ENCODE results near the gene DNAH10.

Gene DNAH10

DNA sequence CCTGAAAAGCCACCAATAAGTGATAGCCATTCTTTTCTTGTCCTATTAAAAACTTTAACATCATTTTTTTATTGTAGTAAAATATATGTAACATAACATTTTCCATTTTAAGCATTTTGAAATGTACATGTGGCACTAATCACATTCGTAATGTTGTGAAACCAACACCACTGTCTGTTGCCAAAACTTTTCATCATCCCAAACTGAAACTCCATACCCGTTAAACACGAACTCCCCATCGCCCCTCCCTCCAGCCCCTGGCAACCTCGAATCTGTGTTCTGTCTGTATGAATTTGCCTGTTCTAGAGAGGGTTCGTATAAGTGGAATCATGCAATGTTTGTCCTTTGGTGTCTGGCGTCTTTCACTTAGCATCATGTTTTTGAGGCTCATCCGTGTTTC, 134.7 kb downstream of the DNAH10 start:
- Histone ChIP-seq H3K36me3 (ENCODE audit: insufficient read depth, low read length) (no peaks in the 10 kb centered on the region), H3K27ac (ENCODE audit: low read depth, low read length) (no peak overlapping the region), H3K9ac (ENCODE audit: low read depth, low read length) (no peak overlapping the region), H3K9me3 (ENCODE audit: insufficient read depth, low read depth, low read length) (no peaks in the 10 kb centered on the region), H3K4me3 (ENCODE audit: low read length) (no peak overlapping the region), H3K27me3 (ENCODE audit: insufficient read depth, low read length) (no peaks in the 10 kb centered on the region), H3K4me1 (ENCODE audit: insufficient read depth, low read length) (peaks cover 8% of the 10 kb centered on the region; the same call in 1 of the 2 replicates)
- WGBS: 86% methylated on average over 8 of the region's 8 CpGs

DNA sequence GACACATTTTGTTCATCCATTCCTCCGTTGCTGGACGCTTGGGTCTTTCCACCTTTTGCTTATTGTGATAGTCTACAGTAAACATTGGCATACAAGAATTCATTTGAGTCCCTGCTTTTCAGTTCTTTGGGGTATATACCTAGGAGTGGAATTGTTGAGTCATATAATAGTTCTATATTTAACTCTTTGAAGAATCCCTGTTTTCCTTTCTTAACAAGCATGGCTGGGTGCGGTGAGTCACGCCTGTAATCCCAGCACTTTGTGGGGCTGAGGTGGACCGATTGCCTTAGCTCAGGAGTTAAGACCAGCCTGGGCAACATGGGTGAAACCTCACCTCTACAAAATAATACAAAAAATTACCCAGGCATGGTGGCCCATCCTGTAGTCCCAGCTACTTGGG, 135.1 kb downstream of the DNAH10 start:
- no peak overlapping the region for H3K27ac ChIP-seq (ENCODE audit: low read depth, low read length)
- no peak overlapping the region for H3K9ac ChIP-seq (ENCODE audit: low read depth, low read length)
- no peaks in the 10 kb centered on the region for H3K9me3 ChIP-seq (ENCODE audit: insufficient read depth, low read depth, low read length)
- no peaks in the 10 kb centered on the region for H3K27me3 ChIP-seq (ENCODE audit: insufficient read depth, low read length)
- H3K4me3 ChIP-seq (ENCODE audit: low read length): no peak overlapping the region
- 99% methylated on average over 5 of the region's 5 CpGs for WGBS
- peaks cover 8% of the 10 kb centered on the region; the same call in 1 of the 2 replicates for H3K4me1 ChIP-seq (ENCODE audit: insufficient read depth, low read length)
- no peaks in the 10 kb centered on the region for H3K36me3 ChIP-seq (ENCODE audit: insufficient read depth, low read length)

DNA sequence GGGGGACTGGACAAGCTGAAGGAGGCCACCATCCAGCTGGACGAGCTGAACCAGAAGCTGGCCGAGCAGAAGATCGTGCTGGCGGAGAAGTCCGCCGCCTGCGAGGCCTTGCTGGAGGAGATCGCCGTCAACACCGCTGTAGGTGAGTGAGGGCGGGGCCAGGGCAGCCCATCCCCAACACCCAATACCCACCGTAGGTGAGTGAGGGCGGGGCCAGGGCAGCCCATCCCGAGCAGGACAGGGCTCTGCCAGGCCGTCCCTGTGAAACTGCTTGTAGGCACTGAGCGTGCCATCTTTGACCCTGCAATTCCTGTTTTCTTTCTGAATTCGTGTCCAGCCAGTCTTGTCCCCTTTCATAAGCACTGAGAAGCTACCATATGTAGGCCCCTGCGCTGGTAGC, 136.6 kb downstream of the DNAH10 start:
- no peaks in the 10 kb centered on the region for H3K9me3 ChIP-seq (ENCODE audit: insufficient read depth, low read depth, low read length)
- 94% methylated on average over 18 of the region's 18 CpGs for whole genome bisulfite sequencing
- H3K9ac ChIP-seq (ENCODE audit: low read depth, low read length): no peak overlapping the region
- no peaks in the 10 kb centered on the region for H3K27me3 ChIP-seq (ENCODE audit: insufficient read depth, low read length)
- peaks cover 8% of the 10 kb centered on the region; the same call in 1 of the 2 replicates for H3K4me1 ChIP-seq (ENCODE audit: insufficient read depth, low read length)
- H3K36me3 ChIP-seq (ENCODE audit: insufficient read depth, low read length): no peaks in the 10 kb centered on the region
- no peak overlapping the region for H3K4me3 ChIP-seq (ENCODE audit: low read length)
- no peak overlapping the region for H3K27ac ChIP-seq (ENCODE audit: low read depth, low read length)

DNA sequence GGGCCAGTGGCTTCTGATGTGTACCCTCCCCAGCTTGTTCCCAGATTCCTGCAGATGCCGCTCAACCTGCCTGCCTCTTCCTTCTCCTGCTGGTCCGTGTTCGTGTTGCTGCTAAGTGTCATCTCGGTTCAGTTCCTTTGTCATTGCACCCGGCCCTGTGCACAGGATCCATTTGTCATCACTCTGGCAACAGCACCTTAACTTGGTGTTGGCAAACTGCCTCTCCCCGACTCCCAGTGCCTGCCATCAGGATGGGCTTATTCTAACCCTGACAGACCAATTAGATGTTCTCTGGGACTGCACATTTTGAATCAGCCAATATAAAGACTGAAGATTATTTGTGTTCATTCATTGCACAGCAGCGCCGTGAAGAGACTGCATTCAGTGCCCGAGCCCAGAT, 137.3 kb downstream of the DNAH10 start:
- peaks cover 8% of the 10 kb centered on the region; the same call in 1 of the 2 replicates for H3K4me1 ChIP-seq (ENCODE audit: insufficient read depth, low read length)
- H3K27me3 ChIP-seq (ENCODE audit: insufficient read depth, low read length): no peaks in the 10 kb centered on the region
- 96% methylated on average over 9 of the region's 9 CpGs for WGBS

DNA sequence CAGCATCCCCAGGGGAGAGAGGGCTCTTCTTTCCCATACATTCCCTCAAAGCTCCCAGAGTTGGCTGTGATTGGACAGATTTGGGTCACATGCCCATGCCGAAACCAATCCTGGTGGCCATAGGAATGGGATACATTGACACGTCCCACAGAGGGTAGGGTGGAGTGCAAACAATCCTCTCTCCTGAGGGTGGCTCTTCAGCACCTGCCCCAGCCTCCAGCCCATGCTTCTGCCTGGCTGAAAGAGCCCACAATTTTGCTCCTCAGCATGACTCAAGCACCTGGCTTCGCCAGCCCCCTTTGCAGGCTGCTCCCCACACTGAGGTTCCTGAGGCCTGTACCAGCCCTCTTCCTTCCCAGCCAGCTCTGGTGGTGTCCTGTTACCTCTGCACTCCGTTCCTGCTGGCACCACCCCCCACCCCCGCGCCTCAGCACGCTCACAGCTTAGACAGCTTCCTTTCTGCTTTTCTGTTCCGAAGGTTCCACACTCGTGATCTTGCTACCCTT, 138.8 kb downstream of the DNAH10 start:
- H3K4me1 ChIP-seq (ENCODE audit: insufficient read depth, low read length): 0 out of 2 replicates have a peak, but pooled peaks cover 4% of the 10 kb centered on the region
- no peak overlapping the region for H3K27ac ChIP-seq (ENCODE audit: low read depth, low read length)
- H3K9me3 ChIP-seq (ENCODE audit: insufficient read depth, low read depth, low read length): no peaks in the 10 kb centered on the region
- 0 out of 2 replicates have a peak overlapping the region, but pooled peaks have one; percentile 9 for H3K4me3 ChIP-seq (ENCODE audit: low read length)
- WGBS: 37% methylated on average over 9 of the region's 9 CpGs
- no peaks in the 10 kb centered on the region for H3K36me3 ChIP-seq (ENCODE audit: insufficient read depth, low read length)
- no peaks in the 10 kb centered on the region for H3K27me3 ChIP-seq (ENCODE audit: insufficient read depth, low read length)
- no peak overlapping the region for H3K9ac ChIP-seq (ENCODE audit: low read depth, low read length)

More for the DNA sequence above, 137.3 kb downstream of the DNAH10 start:
- Histone ChIP-seq H3K4me3 (ENCODE audit: low read length) (no peak overlapping the region), H3K9me3 (ENCODE audit: insufficient read depth, low read depth, low read length) (no peaks in the 10 kb centered on the region), H3K9ac (ENCODE audit: low read depth, low read length) (no peak overlapping the region), H3K27ac (ENCODE audit: low read depth, low read length) (no peak overlapping the region), H3K36me3 (ENCODE audit: insufficient read depth, low read length) (no peaks in the 10 kb centered on the region)

DNA sequence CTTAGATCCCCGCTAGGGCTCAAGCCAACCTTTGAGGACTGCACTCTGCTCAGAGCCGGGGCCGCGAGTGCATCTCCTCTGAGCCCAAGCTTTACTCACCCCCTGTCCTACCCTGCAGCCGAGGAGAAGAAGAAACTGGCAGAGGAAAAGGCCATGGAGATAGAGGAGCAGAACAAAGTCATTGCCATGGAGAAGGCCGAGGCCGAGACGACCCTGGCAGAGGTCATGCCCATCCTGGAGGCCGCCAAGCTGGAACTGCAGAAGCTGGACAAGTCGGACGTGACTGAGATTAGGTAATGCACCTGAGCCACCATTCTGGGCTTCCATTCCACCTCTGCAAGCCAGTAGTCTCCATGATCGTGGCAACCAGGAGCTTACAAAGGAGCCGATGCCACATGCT, 140.7 kb downstream of the DNAH10 start:
- Histone ChIP-seq H3K4me1 (ENCODE audit: insufficient read depth, low read length) (0 out of 2 replicates have a peak, but pooled peaks cover 4% of the 10 kb centered on the region), H3K36me3 (ENCODE audit: insufficient read depth, low read length) (no peaks in the 10 kb centered on the region), H3K9me3 (ENCODE audit: insufficient read depth, low read depth, low read length) (no peaks in the 10 kb centered on the region), H3K9ac (ENCODE audit: low read depth, low read length) (no peak overlapping the region), H3K27me3 (ENCODE audit: insufficient read depth, low read length) (no peaks in the 10 kb centered on the region), H3K4me3 (ENCODE audit: low read length) (no peak overlapping the region), H3K27ac (ENCODE audit: low read depth, low read length) (no peak overlapping the region)
- 92% methylated on average over 13 of the region's 13 CpGs for WGBS

DNA sequence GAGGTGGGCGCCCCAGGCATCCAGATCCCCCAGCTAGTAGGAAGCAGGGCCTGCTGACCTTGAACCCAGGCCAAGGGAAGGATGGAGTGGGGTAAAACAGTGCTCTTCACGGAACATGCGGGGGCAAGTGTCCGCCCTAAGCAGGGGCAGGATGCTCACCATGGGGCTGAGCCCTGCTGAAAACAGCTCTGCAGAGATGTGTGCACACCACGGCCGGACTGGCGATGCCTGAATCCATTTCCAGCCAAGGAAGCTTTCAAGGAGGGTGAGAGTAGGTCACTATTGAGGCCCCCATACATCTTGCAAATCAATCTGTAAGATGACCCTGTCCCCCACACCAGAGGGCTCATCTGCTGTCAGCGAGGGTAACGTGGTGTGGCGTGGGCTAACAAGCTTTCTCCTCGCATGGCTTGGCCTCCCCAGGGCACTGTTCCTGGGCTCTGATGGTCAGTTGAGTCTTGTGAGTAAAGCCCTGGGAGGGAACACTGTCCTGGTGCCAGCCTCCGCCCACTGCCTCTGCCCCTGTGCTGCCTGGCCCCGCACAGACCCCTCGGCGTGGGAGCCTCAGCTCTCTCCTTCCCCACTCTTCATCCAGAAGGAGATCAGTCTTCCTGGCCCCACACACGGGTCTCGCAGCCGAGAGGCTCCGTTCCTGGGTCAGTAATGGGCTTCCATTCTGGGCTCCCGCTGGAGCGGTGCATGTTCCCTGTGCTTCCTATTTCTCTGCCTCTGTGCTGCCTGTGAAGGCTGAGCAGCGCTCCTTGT, 141.4 kb downstream of the DNAH10 start:
- WGBS: 87% methylated on average over 22 of the region's 22 CpGs
- Histone ChIP-seq H3K4me1 (ENCODE audit: insufficient read depth, low read length) (0 out of 2 replicates have a peak, but pooled peaks cover 4% of the 10 kb centered on the region), H3K27me3 (ENCODE audit: insufficient read depth, low read length) (no peaks in the 10 kb centered on the region), H3K36me3 (ENCODE audit: insufficient read depth, low read length) (no peaks in the 10 kb centered on the region), H3K4me3 (ENCODE audit: low read length) (no peak overlapping the region), H3K27ac (ENCODE audit: low read depth, low read length) (no peak overlapping the region), H3K9me3 (ENCODE audit: insufficient read depth, low read depth, low read length) (no peaks in the 10 kb centered on the region), H3K9ac (ENCODE audit: low read depth, low read length) (no peak overlapping the region)

DNA sequence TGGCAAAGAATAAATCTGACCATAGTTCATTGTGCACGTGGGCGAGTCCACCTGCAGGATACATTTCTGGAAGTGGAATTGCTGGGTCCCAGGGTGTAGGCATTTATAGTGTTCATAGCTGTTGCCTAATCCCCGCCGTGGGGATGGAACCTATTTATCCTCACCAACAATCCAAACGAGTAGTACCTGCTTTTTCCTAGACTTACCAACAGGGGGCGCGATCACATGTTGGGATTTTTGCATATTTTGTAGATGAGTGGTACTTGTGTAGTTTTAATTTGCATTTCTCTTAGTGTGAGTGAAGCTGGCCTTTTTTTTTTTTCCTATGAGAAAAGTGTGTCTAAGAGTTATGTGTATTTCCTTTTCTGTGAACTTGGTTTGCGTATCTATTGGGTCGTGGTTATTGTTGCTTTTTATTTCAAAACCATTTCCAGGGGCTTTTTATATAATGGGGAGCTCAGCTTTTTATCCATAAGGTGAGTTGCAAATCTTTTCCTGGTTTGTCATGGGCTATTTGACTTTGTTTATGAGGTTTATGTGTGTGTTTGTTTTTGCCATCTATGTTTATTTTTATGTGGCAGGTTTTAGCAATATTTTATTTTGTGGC, 143.3 kb downstream of the DNAH10 start:
- H3K4me3 ChIP-seq (ENCODE audit: low read length): no peak overlapping the region
- no peak overlapping the region for H3K9ac ChIP-seq (ENCODE audit: low read depth, low read length)
- WGBS: 37% methylated on average over 6 of the region's 9 CpGs
- no peaks in the 10 kb centered on the region for H3K36me3 ChIP-seq (ENCODE audit: insufficient read depth, low read length)
- no peaks in the 10 kb centered on the region for H3K27me3 ChIP-seq (ENCODE audit: insufficient read depth, low read length)
- H3K4me1 ChIP-seq (ENCODE audit: insufficient read depth, low read length): 0 out of 2 replicates have a peak, but pooled peaks cover 4% of the 10 kb centered on the region
- no peaks in the 10 kb centered on the region for H3K9me3 ChIP-seq (ENCODE audit: insufficient read depth, low read depth, low read length)
- H3K27ac ChIP-seq (ENCODE audit: low read depth, low read length): no peak overlapping the region

DNA sequence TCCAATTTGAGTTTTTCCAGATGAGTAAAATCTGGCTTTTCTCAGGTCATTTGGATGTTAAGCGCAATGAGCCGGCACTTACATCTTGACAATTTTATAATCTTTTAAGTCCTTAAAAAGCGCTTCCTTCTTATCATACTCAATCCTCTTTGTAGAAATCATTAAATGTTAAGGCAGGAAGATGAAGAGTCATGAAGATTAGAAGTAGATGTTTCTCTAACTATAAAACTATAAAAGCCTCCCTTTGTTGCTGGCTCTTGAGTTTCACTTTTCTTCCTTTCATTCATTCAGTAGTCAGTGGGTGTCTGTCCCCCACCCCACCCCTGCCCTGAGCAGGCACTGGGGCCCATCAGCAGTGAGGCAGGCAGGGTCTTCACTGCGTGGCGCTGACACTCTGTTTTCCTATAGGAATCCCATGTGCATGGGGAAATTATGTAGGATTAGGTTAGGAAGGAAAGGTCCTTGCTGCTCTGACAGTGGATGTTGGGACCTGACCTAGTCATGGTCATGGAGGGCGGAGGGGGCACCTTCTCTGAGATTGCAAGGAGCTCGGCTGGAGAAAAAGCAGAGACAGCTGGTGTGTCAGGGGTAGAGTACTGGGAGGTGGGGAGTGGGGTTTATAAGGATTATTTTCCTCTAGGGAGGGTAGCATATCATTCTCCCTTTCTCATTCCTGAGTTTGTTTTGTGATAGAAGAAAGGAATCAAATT, 144.8 kb downstream of the DNAH10 start:
- no peaks in the 10 kb centered on the region for H3K9me3 ChIP-seq (ENCODE audit: insufficient read depth, low read depth, low read length)
- no peak overlapping the region for H3K4me3 ChIP-seq (ENCODE audit: low read length)
- no peaks in the 10 kb centered on the region for H3K27me3 ChIP-seq (ENCODE audit: insufficient read depth, low read length)
- no peaks in the 10 kb centered on the region for H3K4me1 ChIP-seq (ENCODE audit: insufficient read depth, low read length)
- WGBS: 92% methylated on average over 6 of the region's 7 CpGs
- H3K27ac ChIP-seq (ENCODE audit: low read depth, low read length): no peak overlapping the region
- no peak overlapping the region for H3K9ac ChIP-seq (ENCODE audit: low read depth, low read length)
- H3K36me3 ChIP-seq (ENCODE audit: insufficient read depth, low read length): no peaks in the 10 kb centered on the region

DNA sequence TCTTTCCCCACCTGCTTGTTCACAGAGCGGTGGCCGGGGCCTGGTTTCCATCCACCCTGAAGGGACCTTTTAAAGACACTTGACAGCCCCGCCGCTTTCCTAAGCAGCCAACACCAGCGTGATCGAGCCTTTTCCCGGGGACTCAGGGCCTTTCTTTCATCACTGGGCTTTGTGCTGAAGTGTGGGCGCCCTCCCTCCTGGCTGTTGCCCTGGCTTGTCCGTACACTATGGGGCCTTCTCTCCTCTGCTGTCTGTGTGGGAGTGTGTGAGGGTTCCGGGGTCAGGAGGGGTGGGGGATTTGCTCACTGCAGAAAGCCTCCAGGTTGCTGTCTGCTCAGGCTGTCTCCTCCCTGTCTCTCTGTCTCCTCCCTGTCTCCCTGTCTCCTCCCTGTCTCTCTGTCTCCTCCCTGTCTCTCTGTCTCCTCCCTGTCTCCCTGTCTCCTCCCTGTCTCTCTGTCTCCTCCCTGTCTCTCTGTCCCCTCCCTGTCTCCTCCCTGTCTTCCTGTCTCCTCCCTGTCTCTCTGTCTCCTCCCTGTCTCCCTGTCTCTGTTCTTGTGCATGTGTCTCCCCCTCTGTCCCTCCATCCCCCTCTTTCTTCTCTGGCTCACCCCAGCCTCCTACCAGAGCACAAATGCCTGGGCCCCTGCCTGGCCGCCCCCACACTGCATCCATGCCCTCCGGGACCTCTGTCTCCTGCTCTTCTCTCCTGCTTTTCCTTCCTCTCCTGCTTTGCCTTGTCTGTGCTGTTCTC, 145.8 kb downstream of the DNAH10 start:
- H3K27ac ChIP-seq (ENCODE audit: low read depth, low read length): no peak overlapping the region
- H3K27me3 ChIP-seq (ENCODE audit: insufficient read depth, low read length): no peaks in the 10 kb centered on the region
- no peaks in the 10 kb centered on the region for H3K36me3 ChIP-seq (ENCODE audit: insufficient read depth, low read length)
- no peaks in the 10 kb centered on the region for H3K4me1 ChIP-seq (ENCODE audit: insufficient read depth, low read length)
- H3K4me3 ChIP-seq (ENCODE audit: low read length): no peak overlapping the region
- no peaks in the 10 kb centered on the region for H3K9me3 ChIP-seq (ENCODE audit: insufficient read depth, low read depth, low read length)
- 78% methylated on average over 11 of the region's 12 CpGs for whole genome bisulfite sequencing
- H3K9ac ChIP-seq (ENCODE audit: low read depth, low read length): no peak overlapping the region
